ENCODE measurements around the gene PDE12.

DNA sequence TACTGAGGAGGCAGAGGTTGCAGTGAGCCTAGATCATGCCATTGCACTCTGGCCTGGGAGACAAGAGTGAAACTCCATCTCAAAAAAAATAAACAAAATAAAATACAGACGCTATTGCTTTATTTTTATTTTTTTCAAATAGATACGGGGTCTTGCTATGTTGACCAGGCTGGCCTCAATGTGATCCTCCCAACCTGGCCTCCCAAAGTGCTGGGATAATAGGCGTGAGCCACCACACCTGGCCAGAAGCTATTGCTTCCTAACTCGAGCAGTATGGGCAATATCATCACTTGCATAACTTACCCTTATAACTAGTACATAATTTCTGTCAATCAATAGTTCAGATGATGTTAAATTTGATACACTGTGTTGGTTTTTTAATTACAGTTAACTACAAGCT lies 38.1 kb downstream of the PDE12 start:
- TF ChIP-seq CTCF (IDR thresholded peaks at IDR 0.05) (no peak), POLR2A (IDR thresholded peaks at IDR 0.05) (no peak)

Data from thyroid gland (tissue), 4 donors.